ENCODE results near the gene CSRP1.

DNA sequence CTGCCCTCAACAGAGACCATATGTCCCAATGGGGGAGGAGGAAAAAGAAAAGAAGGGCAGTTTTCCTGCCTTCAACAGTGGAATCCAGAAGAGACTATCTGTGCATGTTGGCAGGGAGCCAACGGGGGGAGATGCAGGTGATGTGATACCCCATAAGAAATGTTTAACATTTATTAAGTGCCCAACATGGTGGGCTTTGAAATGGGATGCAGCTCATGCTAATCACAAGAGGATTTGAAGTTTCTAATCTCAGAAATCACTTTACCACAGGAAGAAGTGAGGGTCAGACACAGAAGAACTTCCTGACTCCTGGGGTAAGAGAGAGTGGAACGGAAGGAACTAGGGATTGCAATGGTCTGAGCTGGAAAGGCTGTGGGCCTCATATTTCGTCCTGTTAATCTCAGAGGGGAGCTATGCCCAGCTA lies 16.2 kb downstream of the CSRP1 start:
- TF ChIP-seq, protein P1, sequence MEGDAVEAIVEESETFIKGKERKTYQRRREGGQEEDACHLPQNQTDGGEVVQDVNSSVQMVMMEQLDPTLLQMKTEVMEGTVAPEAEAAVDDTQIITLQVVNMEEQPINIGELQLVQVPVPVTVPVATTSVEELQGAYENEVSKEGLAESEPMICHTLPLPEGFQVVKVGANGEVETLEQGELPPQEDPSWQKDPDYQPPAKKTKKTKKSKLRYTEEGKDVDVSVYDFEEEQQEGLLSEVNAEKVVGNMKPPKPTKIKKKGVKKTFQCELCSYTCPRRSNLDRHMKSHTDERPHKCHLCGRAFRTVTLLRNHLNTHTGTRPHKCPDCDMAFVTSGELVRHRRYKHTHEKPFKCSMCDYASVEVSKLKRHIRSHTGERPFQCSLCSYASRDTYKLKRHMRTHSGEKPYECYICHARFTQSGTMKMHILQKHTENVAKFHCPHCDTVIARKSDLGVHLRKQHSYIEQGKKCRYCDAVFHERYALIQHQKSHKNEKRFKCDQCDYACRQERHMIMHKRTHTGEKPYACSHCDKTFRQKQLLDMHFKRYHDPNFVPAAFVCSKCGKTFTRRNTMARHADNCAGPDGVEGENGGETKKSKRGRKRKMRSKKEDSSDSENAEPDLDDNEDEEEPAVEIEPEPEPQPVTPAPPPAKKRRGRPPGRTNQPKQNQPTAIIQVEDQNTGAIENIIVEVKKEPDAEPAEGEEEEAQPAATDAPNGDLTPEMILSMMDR (conservative IDR thresholded peaks at IDR 0.05; ENCODE audit: low read depth in 2 of 2): no peak
- TF ChIP-seq CREB1 (CRISPR knock-in tag; IDR thresholded peaks at IDR 0.05; ENCODE audit: low read depth) (no peak), REST (IDR thresholded peaks at IDR 0.05; ENCODE audit: unreplicated experiment) (no peak), EZH2 (IDR thresholded peaks at IDR 0.05; ENCODE audit: low read depth, unreplicated experiment) (no peak), POLR2AphosphoS5 (IDR thresholded peaks at IDR 0.05; ENCODE audit: low read depth) (no peak), EZH2phosphoT487 (IDR thresholded peaks at IDR 0.05; ENCODE audit: unreplicated experiment) (no peak), JUNB (IDR thresholded peaks at IDR 0.05; ENCODE audit: unreplicated experiment) (no peak), STAT1 (IDR thresholded peaks at IDR 0.05; ENCODE audit: unreplicated experiment) (no peak), NANOG (IDR thresholded peaks at IDR 0.05; ENCODE audit: borderline replicate concordance) (no peak), ZNF114 (CRISPR knock-in tag; IDR thresholded peaks at IDR 0.05) (no peak)
- TF ChIP-seq, protein P2, sequence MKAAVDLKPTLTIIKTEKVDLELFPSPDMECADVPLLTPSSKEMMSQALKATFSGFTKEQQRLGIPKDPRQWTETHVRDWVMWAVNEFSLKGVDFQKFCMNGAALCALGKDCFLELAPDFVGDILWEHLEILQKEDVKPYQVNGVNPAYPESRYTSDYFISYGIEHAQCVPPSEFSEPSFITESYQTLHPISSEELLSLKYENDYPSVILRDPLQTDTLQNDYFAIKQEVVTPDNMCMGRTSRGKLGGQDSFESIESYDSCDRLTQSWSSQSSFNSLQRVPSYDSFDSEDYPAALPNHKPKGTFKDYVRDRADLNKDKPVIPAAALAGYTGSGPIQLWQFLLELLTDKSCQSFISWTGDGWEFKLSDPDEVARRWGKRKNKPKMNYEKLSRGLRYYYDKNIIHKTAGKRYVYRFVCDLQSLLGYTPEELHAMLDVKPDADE (IDR thresholded peaks at IDR 0.05): no peak
- TF ChIP-seq, protein P3, sequence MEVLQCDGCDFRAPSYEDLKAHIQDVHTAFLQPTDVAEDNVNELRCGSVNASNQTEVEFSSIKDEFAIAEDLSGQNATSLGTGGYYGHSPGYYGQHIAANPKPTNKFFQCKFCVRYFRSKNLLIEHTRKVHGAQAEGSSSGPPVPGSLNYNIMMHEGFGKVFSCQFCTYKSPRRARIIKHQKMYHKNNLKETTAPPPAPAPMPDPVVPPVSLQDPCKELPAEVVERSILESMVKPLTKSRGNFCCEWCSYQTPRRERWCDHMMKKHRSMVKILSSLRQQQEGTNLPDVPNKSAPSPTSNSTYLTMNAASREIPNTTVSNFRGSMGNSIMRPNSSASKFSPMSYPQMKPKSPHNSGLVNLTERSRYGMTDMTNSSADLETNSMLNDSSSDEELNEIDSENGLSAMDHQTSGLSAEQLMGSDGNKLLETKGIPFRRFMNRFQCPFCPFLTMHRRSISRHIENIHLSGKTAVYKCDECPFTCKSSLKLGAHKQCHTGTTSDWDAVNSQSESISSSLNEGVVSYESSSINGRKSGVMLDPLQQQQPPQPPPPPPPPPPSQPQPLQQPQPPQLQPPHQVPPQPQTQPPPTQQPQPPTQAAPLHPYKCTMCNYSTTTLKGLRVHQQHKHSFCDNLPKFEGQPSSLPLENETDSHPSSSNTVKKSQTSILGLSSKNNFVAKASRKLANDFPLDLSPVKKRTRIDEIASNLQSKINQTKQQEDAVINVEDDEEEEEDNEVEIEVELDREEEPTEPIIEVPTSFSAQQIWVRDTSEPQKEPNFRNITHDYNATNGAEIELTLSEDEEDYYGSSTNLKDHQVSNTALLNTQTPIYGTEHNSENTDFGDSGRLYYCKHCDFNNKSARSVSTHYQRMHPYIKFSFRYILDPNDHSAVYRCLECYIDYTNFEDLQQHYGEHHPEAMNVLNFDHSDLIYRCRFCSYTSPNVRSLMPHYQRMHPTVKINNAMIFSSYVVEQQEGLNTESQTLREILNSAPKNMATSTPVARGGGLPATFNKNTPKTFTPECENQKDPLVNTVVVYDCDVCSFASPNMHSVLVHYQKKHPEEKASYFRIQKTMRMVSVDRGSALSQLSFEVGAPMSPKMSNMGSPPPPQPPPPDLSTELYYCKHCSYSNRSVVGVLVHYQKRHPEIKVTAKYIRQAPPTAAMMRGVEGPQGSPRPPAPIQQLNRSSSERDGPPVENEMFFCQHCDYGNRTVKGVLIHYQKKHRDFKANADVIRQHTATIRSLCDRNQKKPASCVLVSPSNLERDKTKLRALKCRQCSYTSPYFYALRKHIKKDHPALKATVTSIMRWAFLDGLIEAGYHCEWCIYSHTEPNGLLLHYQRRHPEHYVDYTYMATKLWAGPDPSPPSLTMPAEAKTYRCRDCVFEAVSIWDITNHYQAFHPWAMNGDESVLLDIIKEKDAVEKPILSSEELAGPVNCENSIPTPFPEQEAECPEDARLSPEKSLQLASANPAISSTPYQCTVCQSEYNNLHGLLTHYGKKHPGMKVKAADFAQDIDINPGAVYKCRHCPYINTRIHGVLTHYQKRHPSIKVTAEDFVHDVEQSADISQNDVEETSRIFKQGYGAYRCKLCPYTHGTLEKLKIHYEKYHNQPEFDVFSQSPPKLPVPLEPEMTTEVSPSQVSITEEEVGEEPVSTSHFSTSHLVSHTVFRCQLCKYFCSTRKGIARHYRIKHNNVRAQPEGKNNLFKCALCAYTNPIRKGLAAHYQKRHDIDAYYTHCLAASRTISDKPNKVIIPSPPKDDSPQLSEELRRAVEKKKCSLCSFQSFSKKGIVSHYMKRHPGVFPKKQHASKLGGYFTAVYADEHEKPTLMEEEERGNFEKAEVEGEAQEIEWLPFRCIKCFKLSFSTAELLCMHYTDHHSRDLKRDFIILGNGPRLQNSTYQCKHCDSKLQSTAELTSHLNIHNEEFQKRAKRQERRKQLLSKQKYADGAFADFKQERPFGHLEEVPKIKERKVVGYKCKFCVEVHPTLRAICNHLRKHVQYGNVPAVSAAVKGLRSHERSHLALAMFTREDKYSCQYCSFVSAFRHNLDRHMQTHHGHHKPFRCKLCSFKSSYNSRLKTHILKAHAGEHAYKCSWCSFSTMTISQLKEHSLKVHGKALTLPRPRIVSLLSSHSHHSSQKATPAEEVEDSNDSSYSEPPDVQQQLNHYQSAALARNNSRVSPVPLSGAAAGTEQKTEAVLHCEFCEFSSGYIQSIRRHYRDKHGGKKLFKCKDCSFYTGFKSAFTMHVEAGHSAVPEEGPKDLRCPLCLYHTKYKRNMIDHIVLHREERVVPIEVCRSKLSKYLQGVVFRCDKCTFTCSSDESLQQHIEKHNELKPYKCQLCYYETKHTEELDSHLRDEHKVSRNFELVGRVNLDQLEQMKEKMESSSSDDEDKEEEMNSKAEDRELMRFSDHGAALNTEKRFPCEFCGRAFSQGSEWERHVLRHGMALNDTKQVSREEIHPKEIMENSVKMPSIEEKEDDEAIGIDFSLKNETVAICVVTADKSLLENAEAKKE (CRISPR knock-in tag; IDR thresholded peaks at IDR 0.05): no peak
